Activated B cell treated with CpG ODN at 0.5 μM for 24 hours (primary cell): ENCODE data around the gene SH3BP5. TPM values are rescaled to one million over a fixed set of nuclear protein-coding genes. Genes with fewer than 3 reads are reported as not detected.

Experiments used
- ATAC-seq: fragments of 200-7000 bp; cut with Tn5 transposase; one replicate; pipeline ENCODE4 v1.10.0; 2021; ENCODE audit warnings: low read depth, mild to moderate bottlenecking, moderate library complexity
- CTCF ChIA-PET: fragments of 350-600 bp; sonication (Branson Sonifier 250); formaldehyde crosslinking; loops from one replicate; lab custom pipeline; 2021; ENCODE audit warnings: antibody characterized with exemption; lab: Charles Lee
- POLR2A ChIA-PET: fragments of 350-600 bp; sonication (Branson Sonifier 250); formaldehyde crosslinking; loops from one replicate; lab custom pipeline; 2021; ENCODE audit warnings: antibody characterized with exemption; lab: Charles Lee
- DNase-seq: peaks from one replicate; pipeline ENCODE4 v3.0.0; 2022
- H3K27ac Mint-ChIP-seq: one replicate; pipeline ENCODE4 v1.8.0; 2020; ENCODE audit warnings: mixed read lengths
- H3K27me3 Mint-ChIP-seq: one replicate; pipeline ENCODE4 v1.8.0; 2021; ENCODE audit warnings: mixed read lengths
- H3K36me3 Mint-ChIP-seq: one replicate; pipeline ENCODE4 v1.8.0; 2021; ENCODE audit warnings: low read depth, mixed read lengths
- H3K4me1 Mint-ChIP-seq: one replicate; pipeline ENCODE4 v1.8.0; 2021; ENCODE audit warnings: mixed read lengths
- H3K4me3 Mint-ChIP-seq: one replicate; pipeline ENCODE4 v1.8.0; 2020; ENCODE audit warnings: mild to moderate bottlenecking, mixed read lengths
- H3K9me3 Mint-ChIP-seq: one replicate; pipeline ENCODE4 v1.8.0; 2020; ENCODE audit warnings: mixed read lengths
- CTCF ChIP-seq: fragments of 200-600 bp; IDR thresholded peaks from one replicate; pipeline ENCODE4 v1.8.0; 2022; ENCODE audit warnings: antibody characterized with exemption, mild to moderate bottlenecking
- intact Hi-C: fragments of 100-400 bp; cut with micrococcal nuclease; formaldehyde crosslinking; loops from one replicate; pipeline ENCODE4 v1.15.1; 2024
- total RNA-seq: library from RNA; stranded (reverse); gene quantifications from 2 replicates; pipeline ENCODE4 v1.2.3, GENCODE V29; 2022

Gene SH3BP5
- total RNA-seq, 1 donor from 2014 or later, result 66.0 TPM

- H3K36me3 Mint-ChIP-seq, result peaks cover 15% of the 10 kb centered on the region
- DNase-seq, result no peak
- H3K9me3 Mint-ChIP-seq, result no peaks in the 10 kb centered on the region
- ChIA-PET POLR2A (interaction anchor here (0.6 to 2.2 kb wide), 9 partner anchors 11 to 707 kb away, joined by 3 to 11 read pairs (median 4); partner anchors contain the start of gene RBSN), CTCF (interaction anchor here (0.6 to 2.5 kb wide), 9 partner anchors 41 to 350 kb away, joined by 3 to 10 read pairs (median 5); no protein-coding TSS in a partner anchor)
- peaks cover 24% of the 10 kb centered on the region for H3K4me1 Mint-ChIP-seq
- no peaks in the 10 kb centered on the region for H3K27me3 Mint-ChIP-seq
- intact Hi-C loops, result loop anchor here (1.0 to 5.0 kb wide), 17 partner anchors 10 to 1060 kb away; partner anchors contain the start of genes BTD, CCDC174, EAF1 and HACL1
- H3K4me3 Mint-ChIP-seq, result peak overlapping the region; percentile 89
- no peak for ATAC-seq
- no peak for TF ChIP-seq CTCF
- H3K27ac Mint-ChIP-seq, result peak overlapping the region; percentile 87
Measured at GRCh38 chr3:15206662-15207576, 125.5 kb downstream of the SH3BP5 start.

- ATAC-seq (peak; percentile 90), DNase-seq (peak; percentile 97)
- ChIA-PET POLR2A (interaction anchor here (0.6 to 2.2 kb wide), 14 partner anchors 9 to 1059 kb away, joined by 3 to 11 read pairs (median 4); partner anchors contain the start of genes DPH3, OXNAD1 and RBSN), CTCF (interaction anchor here (0.6 to 2.4 kb wide), 12 partner anchors 41 to 351 kb away, joined by 3 to 10 read pairs (median 4); no protein-coding TSS in a partner anchor)
- H3K27me3 Mint-ChIP-seq, result no peaks in the 10 kb centered on the region
- peak within 1 kb of the TSS; percentile 89 for H3K4me3 Mint-ChIP-seq
- H3K4me1 Mint-ChIP-seq, result peaks cover 24% of the 10 kb centered on the region
- no peaks in the 10 kb centered on the region for H3K9me3 Mint-ChIP-seq
- peak within 1 kb of the TSS; percentile 87 for H3K27ac Mint-ChIP-seq
- peaks cover 10% of the 10 kb centered on the region for H3K36me3 Mint-ChIP-seq
- TF ChIP-seq CTCF, result no peak
- intact Hi-C loops, result loop anchor here (1.0 to 5.0 kb wide), 17 partner anchors 11 to 1061 kb away; partner anchors contain the start of genes BTD, CCDC174, EAF1 and HACL1
Measured at GRCh38 chr3:15205934-15206661, 126.3 kb downstream of the SH3BP5 start, which contains the start of gene CAPN7. Gene CAPN7, plus strand, starts transcription at chr3:15206246. Its CDS starts 250 bp downstream, at chr3:15206496.

- CTCF ChIA-PET, result interaction anchor here (0.7 to 2.4 kb wide), 12 partner anchors 8 to 351 kb away, joined by 3 to 10 read pairs (median 4); no protein-coding TSS in a partner anchor
- TF ChIP-seq CTCF, result no peak
- peaks cover 24% of the 10 kb centered on the region for H3K4me1 Mint-ChIP-seq
Measured at GRCh38 chr3:15205482-15205933, 126.9 kb downstream of the SH3BP5 start.

More at GRCh38 chr3:15205482-15205933, 126.9 kb downstream of the SH3BP5 start:
- Mint-ChIP-seq H3K27me3 (no peaks in the 10 kb centered on the region), H3K4me3 (peak overlapping the region; percentile 81), H3K36me3 (peaks cover 7% of the 10 kb centered on the region), H3K9me3 (no peaks in the 10 kb centered on the region), H3K27ac (peak overlapping the region; percentile 83)
- intact Hi-C loops, result loop anchor here (5.0 kb wide), 1 partner anchor 1062 kb away; the partner anchor contains the start of gene OXNAD1
- POLR2A ChIA-PET, result interaction anchor here (0.5 to 2.2 kb wide), 15 partner anchors 10 to 1060 kb away, joined by 3 to 11 read pairs (median 4); partner anchors contain the start of genes DPH3, OXNAD1 and RBSN
- DNase-seq (no peak), ATAC-seq (no peak)

Other genes with a start within 250 kb of the SH3BP5 start
- 19.8 and 29.0 TPM in 2 replicates for gene RBSN, start 233.4 kb downstream of the SH3BP5 start, total RNA-seq
- gene CAPN7, start 126.3 kb downstream of the SH3BP5 start, total RNA-seq, result 35.0 and 45.1 TPM in 2 replicates
- 18.7 and 20.2 TPM in 2 replicates for gene METTL6, start 95.0 kb upstream of the SH3BP5 start, total RNA-seq
- gene EAF1, start 95.0 kb upstream of the SH3BP5 start, total RNA-seq, result 19.2 and 19.7 TPM in 2 replicates
- 0.71 and 1.2 TPM in 2 replicates for gene COLQ, start 189.1 kb upstream of the SH3BP5 start, total RNA-seq